A549 (cell line): ENCODE results near the gene RFT1. TPM values are rescaled to one million over a fixed set of nuclear protein-coding genes. Genes with fewer than 3 reads are reported as not detected.

ENCODE experiments used
- ATAC-seq, 2 experiments: fragments of 200-7000 bp in 1 of 2; fragments of >200 bp in 1 of 2; cut with Nextera tagmentation in 1 of 2; cut with Tn5 transposase in 1 of 2; 3 replicates each; pipeline versions ENCODE4 v1.8.0 to v1.9.1; 2018 to 2020; ENCODE audit warnings: mild to moderate bottlenecking in 1 of 2, moderate library complexity in 1 of 2
- CTCF ChIA-PET: fragments of 300-600 bp; sonication (Branson Sonifier 250); formaldehyde crosslinking; extraction: SDS; loops from one replicate; lab custom pipeline; 2021; ENCODE audit warnings: antibody characterized with exemption, inconsistent platforms; lab: Yijun Ruan, JAX
- POLR2A ChIA-PET: fragments of 350-600 bp; formaldehyde crosslinking; extraction: SDS; loops from one replicate; lab custom pipeline; 2021; ENCODE audit warnings: antibody characterized with exemption, inconsistent platforms; lab: Yijun Ruan, JAX
- DNase-seq, 2 experiments: peaks; one replicate each; pipeline versions ENCODE4 v3.0.0 to v3.0.0-alpha.2; 2011 to 2016; ENCODE audit warnings: low read depth in 1 of 2, low spot score in 1 of 2
- FAIRE-seq: peaks from 2 replicates; lab custom pipeline; 2011; peaks lifted over from hg19 to GRCh38; lab: Jason Lieb, UNC
- H3K27ac ChIP-seq, 2 experiments: fragments of >200 bp; sonication (Bioruptor Twin); formaldehyde crosslinking; 3 replicates each; pipeline ENCODE4 v1.5.1; 2016 to 2017
- H3K4me1 ChIP-seq: fragments of >200 bp; sonication (Bioruptor Twin); formaldehyde crosslinking; 3 replicates; pipeline ENCODE4 v1.6.1; 2016
- H3K4me2 ChIP-seq: fragments of >200 bp; sonication (Bioruptor Twin); formaldehyde crosslinking; 3 replicates; pipeline ENCODE4 v1.6.1; 2016
- H3K4me3 ChIP-seq: fragments of >200 bp; sonication (Bioruptor Twin); formaldehyde crosslinking; 3 replicates; pipeline ENCODE4 v1.5.1; 2016
- H3K9me3 ChIP-seq: fragments of >200 bp; sonication (Bioruptor Twin); formaldehyde crosslinking; 3 replicates; pipeline ENCODE4 v1.6.1; 2016
- CEBPB ChIP-seq, 2 experiments: fragments of >200 bp in 1 of 2; sonication (Bioruptor Twin) in 1 of 2; formaldehyde crosslinking in 1 of 2; IDR thresholded peaks; 2 replicates each; pipeline ENCODE4 v1.6.1; 2012 to 2016
- E2F6 ChIP-seq: IDR thresholded peaks from 2 replicates; pipeline ENCODE4 v1.6.1; 2012; ENCODE audit warnings: low read depth, borderline replicate concordance
- ELK1 ChIP-seq: fragments of 150-350 bp; IDR thresholded peaks from 2 replicates; pipeline ENCODE4 v1.6.1; 2014; ENCODE audit warnings: low read depth, mild to moderate bottlenecking, low read length
- EP300 ChIP-seq, 2 experiments: fragments of >200 bp; sonication (Bioruptor Twin); formaldehyde crosslinking; IDR thresholded peaks; 2 replicates in 1 of 2; 3 replicates in 1 of 2; pipeline ENCODE4 v1.6.1; 2016 to 2017
- ESRRA ChIP-seq: fragments of 150-350 bp; IDR thresholded peaks from 2 replicates; pipeline ENCODE4 v1.6.1; 2014; ENCODE audit warnings: mild to moderate bottlenecking, low read length, borderline replicate concordance
- FOSL2 ChIP-seq, 2 experiments: fragments of 450-650 bp in 1 of 2; fragments of >200 bp in 1 of 2; sonication (Bioruptor Twin) in 1 of 2; formaldehyde crosslinking; IDR thresholded peaks; 2 replicates each; pipeline versions ENCODE4 v1.5.0 to v1.6.1; 2016 to 2020; ENCODE audit warnings: mild to moderate bottlenecking in 1 of 2, moderate library complexity in 1 of 2
- FOXS1 ChIP-seq: fragments of 250-450 bp; sonication (Bioruptor Pico); IDR thresholded peaks from 2 replicates; pipeline ENCODE4 v1.5.0; 2020; ENCODE audit warnings: mild to moderate bottlenecking, moderate library complexity
- HMGXB4 ChIP-seq: fragments of 250-450 bp; sonication (Bioruptor Pico); IDR thresholded peaks from 2 replicates; pipeline ENCODE4 v1.5.0; 2021; ENCODE audit warnings: mild to moderate bottlenecking, moderate library complexity, borderline replicate concordance
- HOXA7 ChIP-seq: fragments of 250-450 bp; sonication (Bioruptor Pico); IDR thresholded peaks from 2 replicates; pipeline ENCODE4 v1.5.0; 2020; ENCODE audit warnings: mild to moderate bottlenecking, moderate library complexity
- MAFK ChIP-seq: fragments of 450-650 bp; IDR thresholded peaks from 2 replicates; pipeline ENCODE4 v1.6.1; 2014; ENCODE audit not compliant: partially characterized antibody
- MAX ChIP-seq: IDR thresholded peaks from 2 replicates; pipeline ENCODE4 v1.6.1; 2012
- MYC ChIP-seq: IDR thresholded peaks from 2 replicates; pipeline ENCODE4 v1.6.1; 2012; ENCODE audit warnings: mild to moderate bottlenecking, inconsistent platforms, low read length, improper control_type of control experiment, borderline replicate concordance
- NFE2L2 ChIP-seq: fragments of 150-350 bp; conservative IDR thresholded peaks from 2 replicates; pipeline ENCODE4 v1.6.1; 2014; ENCODE audit warnings: low read length
- NR3C1 ChIP-seq: fragments of >200 bp; sonication (Bioruptor Twin); formaldehyde crosslinking; IDR thresholded peaks from 3 replicates; pipeline ENCODE4 v1.6.1; 2017
- PHF8 ChIP-seq: fragments of 200-600 bp; sonication (generic); IDR thresholded peaks from 2 replicates; pipeline ENCODE4 v1.6.1; 2016; ENCODE audit warnings: low read depth, mild to moderate bottlenecking, antibody characterized with exemption, moderate library complexity, borderline replicate concordance
- RARB ChIP-seq: fragments of 250-450 bp; sonication (Bioruptor Pico); IDR thresholded peaks from 2 replicates; pipeline ENCODE4 v1.8.0; 2021; ENCODE audit warnings: mild to moderate bottlenecking, moderate library complexity
- RFX5 ChIP-seq: fragments of 450-650 bp; IDR thresholded peaks from 2 replicates; pipeline ENCODE4 v1.7.1; 2014; ENCODE audit warnings: antibody characterized with exemption, mild to moderate bottlenecking, moderate library complexity
- TFCP2L1 ChIP-seq: fragments of 250-450 bp; sonication (Bioruptor Pico); IDR thresholded peaks from 2 replicates; pipeline ENCODE4 v1.5.0; 2021; ENCODE audit warnings: mild to moderate bottlenecking
- ZC3H11A ChIP-seq: fragments of 450-650 bp; IDR thresholded peaks from 2 replicates; pipeline ENCODE4 v1.6.1; 2014; ENCODE audit warnings: antibody characterized with exemption, mild to moderate bottlenecking
- ZNF302 ChIP-seq: fragments of 250-450 bp; sonication (Bioruptor Pico); IDR thresholded peaks from 2 replicates; pipeline ENCODE4 v1.9.0; 2021; ENCODE audit warnings: inconsistent platforms, mild to moderate bottlenecking, moderate library complexity
- WGBS: methylation state at CpG from one replicate; pipeline ENCODE4 v1.1.6; 2017; ENCODE audit errors: missing lambda C conversion rate; 5-methylcytosine and 5-hydroxymethylcytosine counted together
- polyA plus RNA-seq, 4 experiments: library from polyadenylated mRNA; depleted of rRNA in 3 of 4; stranded (reverse); fragments of >200 nt; fragmentation: RNase III in 1 of 4; extraction: RNeasy Plus Mini Kit Qiagen cat#74134 plus additional on column Dnase treatment in 1 of 4; gene quantifications; 2 replicates in 3 of 4; 3 replicates in 1 of 4; pipeline ENCODE4 v1.2.3, GENCODE V29; 2011 to 2017

The RFT1 gene
- polyA plus RNA-seq, 2 of the 4 experiments (the other 2 are of a cell fraction) = 15.6 to 33.6 TPM

- no peak for FAIRE-seq
- Histone ChIP-seq H3K27ac (no peak overlapping the region), H3K9me3 (no peaks in the 10 kb centered on the region), H3K4me1 (no peaks in the 10 kb centered on the region), H3K4me2 (no peak overlapping the region), H3K4me3 (no peak overlapping the region)
- ChIA-PET CTCF (interaction anchor here (0.9 kb wide), 1 partner anchor 11 kb away, joined by 3 read pairs; no protein-coding TSS in a partner anchor), POLR2A (interaction anchor here (0.5 kb wide), 1 partner anchor 51 kb away, joined by 3 read pairs; no protein-coding TSS in a partner anchor)
- WGBS = 85% methylated on average over 4 of the region's 6 CpGs
- DNase-seq = no peak
- TF ChIP-seq ELK1 = no peak
- no peak for TF ChIP-seq MAFK
- TF ChIP-seq MYC = no peak
- TF ChIP-seq TFCP2L1 (CRISPR knock-in tag) = no peak
- TF ChIP-seq ZNF302 (CRISPR knock-in tag) = no peak
- no peak for TF ChIP-seq EP300 (IDR thresholded peaks at IDR 0.05)
- TF ChIP-seq FOSL2 (IDR thresholded peaks at IDR 0.05) = no peak
- no peak for TF ChIP-seq FOSL2 (CRISPR knock-in tag; IDR thresholded peaks at IDR 0.05)
- no peak for TF ChIP-seq ZC3H11A
- no peak for ATAC-seq
Measured at GRCh38 chr3:53079147-53079546, 51.1 kb downstream of the RFT1 start.

GRCh38 chr3:53078656-53079055 is 51.6 kb downstream of the RFT1 start:
- CTCF ChIA-PET = no interaction called here
- no peak overlapping the region for H3K4me3 ChIP-seq
- no peak overlapping the region for H3K4me2 ChIP-seq
- WGBS = 84% methylated on average over 3 of the region's 3 CpGs
- ATAC-seq (no peak), FAIRE-seq (no peak), DNase-seq (no peak)
- no peaks in the 10 kb centered on the region for H3K4me1 ChIP-seq
- H3K27ac ChIP-seq = no peak overlapping the region
- no peak for TF ChIP-seq ESRRA
- TF ChIP-seq HOXA7 = no peak
- no peak for TF ChIP-seq ZNF302 (CRISPR knock-in tag)
- no peak for TF ChIP-seq RFX5
- no peak for TF ChIP-seq PHF8
- TF ChIP-seq RARB (CRISPR knock-in tag) = no peak
- no peak for TF ChIP-seq ZC3H11A
- TF ChIP-seq HMGXB4 (CRISPR knock-in tag) = no peak
- TF ChIP-seq MYC = no peak
- TF ChIP-seq CEBPB (IDR thresholded peaks at IDR 0.05) = no peak
- TF ChIP-seq MAX = no peak
- TF ChIP-seq E2F6 = no peak
- no peak for TF ChIP-seq FOXS1 (CRISPR knock-in tag)
- no peak for TF ChIP-seq TFCP2L1 (CRISPR knock-in tag)
- no peak for TF ChIP-seq NR3C1
- no peak for TF ChIP-seq NFE2L2
- no peaks in the 10 kb centered on the region for H3K9me3 ChIP-seq
- POLR2A ChIA-PET = interaction anchor here (0.5 kb wide), 1 partner anchor 51 kb away, joined by 3 read pairs; no protein-coding TSS in a partner anchor
